ENCODE measurements around the gene PPIL6. TPM values are rescaled to one million over a fixed set of nuclear protein-coding genes. Genes with fewer than 3 reads are reported as not detected.

The PPIL6 gene
- polyA plus RNA-seq, 3 donors: 0.09 to 0.28 (median 0.14) TPM

DNA sequence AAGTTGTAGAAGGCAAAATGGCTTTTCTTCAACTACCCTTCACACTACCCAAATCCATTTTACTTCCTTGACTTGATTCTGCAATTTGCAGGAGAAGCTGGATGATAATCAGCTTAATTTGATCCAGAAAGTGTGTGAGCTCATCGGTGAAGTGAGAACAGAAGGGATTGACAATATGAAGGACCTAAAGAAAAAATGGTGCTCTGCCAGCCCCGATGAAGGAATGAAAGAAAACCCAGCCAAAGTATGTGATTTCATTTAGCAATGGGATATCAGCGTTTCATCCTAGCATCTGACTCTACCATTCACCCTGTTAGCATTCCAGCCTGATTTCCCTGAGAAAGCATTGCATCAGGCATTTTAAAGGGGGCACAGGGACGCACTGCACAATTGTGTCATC lies 99.6 kb downstream of the PPIL6 start:
- TF ChIP-seq, protein P1, sequence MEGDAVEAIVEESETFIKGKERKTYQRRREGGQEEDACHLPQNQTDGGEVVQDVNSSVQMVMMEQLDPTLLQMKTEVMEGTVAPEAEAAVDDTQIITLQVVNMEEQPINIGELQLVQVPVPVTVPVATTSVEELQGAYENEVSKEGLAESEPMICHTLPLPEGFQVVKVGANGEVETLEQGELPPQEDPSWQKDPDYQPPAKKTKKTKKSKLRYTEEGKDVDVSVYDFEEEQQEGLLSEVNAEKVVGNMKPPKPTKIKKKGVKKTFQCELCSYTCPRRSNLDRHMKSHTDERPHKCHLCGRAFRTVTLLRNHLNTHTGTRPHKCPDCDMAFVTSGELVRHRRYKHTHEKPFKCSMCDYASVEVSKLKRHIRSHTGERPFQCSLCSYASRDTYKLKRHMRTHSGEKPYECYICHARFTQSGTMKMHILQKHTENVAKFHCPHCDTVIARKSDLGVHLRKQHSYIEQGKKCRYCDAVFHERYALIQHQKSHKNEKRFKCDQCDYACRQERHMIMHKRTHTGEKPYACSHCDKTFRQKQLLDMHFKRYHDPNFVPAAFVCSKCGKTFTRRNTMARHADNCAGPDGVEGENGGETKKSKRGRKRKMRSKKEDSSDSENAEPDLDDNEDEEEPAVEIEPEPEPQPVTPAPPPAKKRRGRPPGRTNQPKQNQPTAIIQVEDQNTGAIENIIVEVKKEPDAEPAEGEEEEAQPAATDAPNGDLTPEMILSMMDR (IDR thresholded peaks at IDR 0.05): no peak
- no peaks in the 10 kb centered on the region for H3K79me2 ChIP-seq (ENCODE audit: insufficient read depth, low read length)
- H2AFZ ChIP-seq (ENCODE audit: insufficient read depth, low read depth, low read length, poor library complexity, severe bottlenecking): no peak overlapping the region
- 93% methylated on average over 2 of the region's 4 CpGs for WGBS (ENCODE audit: insufficient coverage)
- H3K4me1 ChIP-seq (ENCODE audit: control insufficient read depth in 1 of 2, insufficient read depth in 2 of 2, low read length in 2 of 2): no peaks in the 10 kb centered on the region
- no peak overlapping the region for H3K4me3 ChIP-seq (replicated peaks in 1 of 3; ENCODE audit: low read depth in 2 of 3, low read length in 3 of 3)
- no peaks in the 10 kb centered on the region for H3K9me3 ChIP-seq (replicated peaks in 1 of 2; ENCODE audit: control insufficient read depth in 1 of 2, insufficient read depth in 1 of 2, low read length in 2 of 2)
- H3K36me3 ChIP-seq (replicated peaks in 1 of 2; ENCODE audit: control insufficient read depth in 1 of 2, insufficient read depth in 2 of 2, low read length in 2 of 2): no peaks in the 10 kb centered on the region
- H3K4me2 ChIP-seq (replicated peaks; ENCODE audit: extremely low read depth, low read length, poor library complexity, severe bottlenecking): no peak overlapping the region
- no peak overlapping the region for H3K27ac Mint-ChIP-seq
- H3K9ac ChIP-seq (ENCODE audit: insufficient read depth, low read length, poor library complexity, severe bottlenecking): no peak overlapping the region
- H3K36me3 Mint-ChIP-seq: peaks cover 21 to 22% of the 10 kb centered on the region in 2 donors
- no peak overlapping the region for H3K4me3 Mint-ChIP-seq
- no peaks in the 10 kb centered on the region for H4K20me1 ChIP-seq (ENCODE audit: insufficient read depth, low read length)
- H3K4me1 Mint-ChIP-seq: peaks cover 11% of the 10 kb centered on the region
- no peak overlapping the region for H3K27ac ChIP-seq (ENCODE audit: low read depth in 1 of 2, low read length in 2 of 2)
- intact Hi-C loops (cut with micrococcal nuclease): no loop called here
- no peaks in the 10 kb centered on the region for H3K27me3 ChIP-seq (ENCODE audit: control insufficient read depth in 2 of 2, insufficient read depth in 2 of 2, low read length in 2 of 2)
- peaks cover 0 to 5% (median 4%) of the 10 kb centered on the region in 3 donors for H3K27me3 Mint-ChIP-seq (ENCODE audit: low read depth in 3 of 3)
- peaks cover 0 to 2% (median 0%) of the 10 kb centered on the region in 7 donors for H3K9me3 Mint-ChIP-seq
- DNase-seq: no peak

Other genes starting within 250 kb of the PPIL6 start
- 100 to 1,000 TPM; 106 to 392 (median 272) TPM for gene CD164, start 58.2 kb downstream of the PPIL6 start, polyA plus RNA-seq
- gene SMPD2, start 96 bp upstream of the PPIL6 start, polyA plus RNA-seq: 10 to 100 TPM in 2 of 3 donors, 1 to 10 TPM in 1; 9.5 to 14.3 (median 12.3) TPM
- gene MICAL1, start 15.1 kb upstream of the PPIL6 start, polyA plus RNA-seq: 100 to 1,000 TPM in 1 of 3 donors, 10 to 100 TPM in 1, 1 to 10 TPM in 1; 7.5 to 227 (median 13.2) TPM
- 1 to 10 TPM; 3.1 to 4.7 (median 3.4) TPM for gene ZBTB24, start 42.6 kb upstream of the PPIL6 start, polyA plus RNA-seq